NCI-H345 (cell line): Measurements from ENCODE around the gene APMAP.
"Not testable (repeated sequence)": the region's sequence is repeated elsewhere in the genome, so short reads cannot be mapped to it uniquely, and the experiment has no call there.

Source experiments
- DNase-seq: peaks from one replicate; lab custom pipeline; 2025; lab: John Stamatoyannopoulos, UW

APMAP gene

GRCh38 chr20:24952376-24953208, 40.0 kb downstream of the APMAP start:
- peak; percentile 72 for DNase-seq

DNA sequence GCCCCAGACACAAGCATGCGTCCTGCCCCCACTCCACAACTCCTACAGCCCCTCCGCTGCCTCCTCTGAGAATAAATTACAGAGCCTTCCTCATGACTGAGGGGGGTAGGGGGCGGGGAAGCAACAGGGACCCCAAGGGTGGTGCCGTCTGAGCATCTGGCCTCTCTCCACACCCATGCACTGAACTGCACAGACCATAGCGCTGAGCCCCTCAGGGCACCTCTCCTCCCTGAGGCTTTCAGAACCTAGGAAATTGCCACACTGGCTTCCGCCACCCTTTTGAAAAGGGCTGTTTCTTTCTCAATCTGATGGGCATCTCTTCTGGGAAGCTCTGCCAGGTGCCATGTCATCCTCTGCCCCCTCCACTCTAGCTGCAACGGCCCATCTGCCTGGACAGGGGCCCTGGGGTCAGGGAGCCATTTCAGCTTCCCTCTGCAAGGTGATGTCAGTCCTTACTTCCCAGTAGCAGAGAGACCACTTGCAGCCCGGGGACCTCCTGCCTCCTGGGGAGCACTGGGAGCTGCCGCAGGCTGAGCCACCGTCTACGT, 40.9 kb downstream of the APMAP start:
- no peak for DNase-seq

- no peak for DNase-seq
These were observed 41.6 kb downstream of the APMAP start for GRCh38 chr20:24950836-24951525.

DNA sequence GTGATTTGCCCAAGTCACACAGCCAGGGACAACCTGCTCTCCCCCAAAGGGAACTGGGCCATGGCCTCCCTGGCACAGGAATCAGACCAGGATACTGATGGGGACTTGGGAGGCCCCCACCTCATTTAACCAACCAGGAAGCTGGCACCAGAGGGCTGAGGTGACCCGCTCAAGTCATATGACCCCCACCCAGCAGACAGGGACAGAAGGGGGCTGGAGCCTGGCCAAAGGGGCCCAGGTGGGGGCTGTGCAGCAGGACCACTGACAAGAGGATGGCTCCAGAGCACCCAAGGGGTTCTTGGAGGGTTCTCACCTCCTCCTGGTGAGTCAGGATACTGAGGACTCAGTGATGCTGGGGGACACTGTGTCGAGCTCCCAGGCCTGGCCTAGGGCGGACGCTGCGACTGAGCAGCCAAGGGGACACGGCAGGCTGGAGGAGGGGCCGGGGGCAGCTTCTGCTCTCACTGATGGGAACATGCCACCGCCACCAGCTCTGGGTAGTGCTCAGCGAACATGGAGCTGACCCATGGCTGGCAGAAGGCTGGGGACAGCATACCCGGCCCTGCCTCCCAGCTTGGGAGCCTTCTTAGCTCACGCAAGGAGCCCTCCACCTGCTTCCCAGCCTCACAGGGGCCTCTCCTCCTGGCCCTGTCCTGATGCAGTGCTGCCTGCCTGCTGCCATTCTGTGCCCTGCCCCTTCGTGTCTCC, 42.3 kb downstream of the APMAP start:
- no peak for DNase-seq

DNA sequence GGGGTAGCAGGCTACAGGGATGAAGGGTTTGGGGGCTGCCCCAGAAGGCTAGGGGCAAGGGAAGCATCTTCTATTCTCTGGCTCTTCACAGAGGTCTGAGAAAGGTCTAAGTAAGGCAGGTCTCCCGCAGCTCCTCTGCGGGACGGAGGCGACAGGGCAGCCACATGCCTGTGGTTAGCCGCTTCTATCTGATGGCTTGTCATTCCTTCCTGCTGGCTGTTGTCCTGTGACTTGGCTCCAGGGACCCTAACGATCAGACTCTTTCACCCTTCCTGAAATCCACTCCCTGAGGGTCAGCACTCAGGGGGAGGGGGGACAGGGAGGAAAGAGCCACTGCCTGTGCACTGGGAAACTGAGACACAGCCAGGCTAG, 42.8 kb downstream of the APMAP start:
- DNase-seq = no peak

- no peak for DNase-seq
These were observed 43.4 kb downstream of the APMAP start, which contains the start of gene CST7 for GRCh38 chr20:24948939-24949679. Gene CST7 (plus strand): TSS chr20:24949269. CDS start chr20:24949506, 237 bp downstream.

- not testable (repeated sequence) for DNase-seq
These were observed 44.1 kb downstream of the APMAP start for GRCh38 chr20:24948396-24948938.

GRCh38 chr20:24946376-24946775, 46.2 kb downstream of the APMAP start:
- DNase-seq = not testable (repeated sequence)

- no peak for DNase-seq
These were observed 48.8 kb downstream of the APMAP start for GRCh38 chr20:24943731-24944130.

DNA sequence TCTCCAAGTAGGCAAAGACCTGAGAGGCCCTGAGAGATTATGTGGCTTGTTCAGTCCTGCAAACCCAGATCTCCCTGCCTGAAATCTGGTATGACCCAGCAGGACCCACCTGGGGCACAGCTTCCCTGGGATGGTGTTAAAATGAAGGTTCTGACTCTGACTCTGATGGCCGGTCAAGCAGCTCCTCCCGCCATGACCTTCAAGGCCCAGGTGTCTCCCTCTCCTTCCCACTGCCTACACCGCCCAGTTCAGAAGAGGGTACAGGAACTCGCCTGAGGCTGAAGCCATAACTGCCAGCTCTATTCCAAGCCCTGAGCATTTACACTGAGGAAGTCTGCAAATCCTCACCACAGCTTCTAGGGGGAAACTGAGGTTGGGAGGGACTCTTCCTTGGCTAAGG, 49.4 kb downstream of the APMAP start:
- no peak for DNase-seq

DNA sequence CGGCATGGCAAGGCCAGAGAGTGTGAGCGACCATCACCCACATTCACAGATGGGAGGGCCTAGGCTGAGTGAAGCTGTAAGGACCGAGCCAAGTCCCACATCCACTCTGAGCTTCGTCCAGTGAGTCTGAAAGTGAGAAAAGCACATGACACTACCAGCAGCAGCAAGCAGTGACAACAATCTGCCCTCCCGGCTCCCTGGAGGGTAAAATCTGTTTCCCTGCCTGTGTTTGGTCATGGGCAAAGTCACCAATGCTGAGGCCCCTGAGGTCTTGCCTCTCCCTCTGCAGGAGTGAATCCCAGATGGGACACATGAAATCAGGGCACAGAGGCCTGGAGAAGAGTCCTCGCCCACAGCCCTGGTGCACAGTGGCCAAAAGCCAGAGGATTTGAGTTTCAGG, 49.9 kb downstream of the APMAP start:
- no peak for DNase-seq

- no peak for DNase-seq
These were observed 53.5 kb downstream of the APMAP start for GRCh38 chr20:24939036-24939435.

DNA sequence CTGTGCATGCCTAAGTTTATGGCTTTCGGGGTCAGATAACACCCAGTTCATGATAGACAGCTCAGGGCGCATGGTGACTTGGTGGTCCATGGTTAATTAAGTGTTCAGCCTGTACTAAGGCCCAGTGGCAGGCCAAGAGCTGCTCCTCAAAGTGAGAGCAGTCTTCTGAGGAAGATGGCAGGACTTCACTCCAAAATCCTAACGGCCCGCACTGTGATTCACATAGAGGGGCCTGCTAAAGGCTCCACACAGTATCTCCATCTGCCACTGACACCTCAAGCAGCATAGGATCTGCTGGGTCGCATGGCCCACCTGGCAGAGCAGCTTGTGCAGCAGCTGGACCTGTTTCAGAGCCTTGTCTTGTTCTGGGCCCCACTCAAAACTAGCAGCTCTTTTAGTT, 54.1 kb downstream of the APMAP start:
- no peak for DNase-seq

- no peak for DNase-seq
These were observed 55.0 kb downstream of the APMAP start for GRCh38 chr20:24937579-24937978.

DNA sequence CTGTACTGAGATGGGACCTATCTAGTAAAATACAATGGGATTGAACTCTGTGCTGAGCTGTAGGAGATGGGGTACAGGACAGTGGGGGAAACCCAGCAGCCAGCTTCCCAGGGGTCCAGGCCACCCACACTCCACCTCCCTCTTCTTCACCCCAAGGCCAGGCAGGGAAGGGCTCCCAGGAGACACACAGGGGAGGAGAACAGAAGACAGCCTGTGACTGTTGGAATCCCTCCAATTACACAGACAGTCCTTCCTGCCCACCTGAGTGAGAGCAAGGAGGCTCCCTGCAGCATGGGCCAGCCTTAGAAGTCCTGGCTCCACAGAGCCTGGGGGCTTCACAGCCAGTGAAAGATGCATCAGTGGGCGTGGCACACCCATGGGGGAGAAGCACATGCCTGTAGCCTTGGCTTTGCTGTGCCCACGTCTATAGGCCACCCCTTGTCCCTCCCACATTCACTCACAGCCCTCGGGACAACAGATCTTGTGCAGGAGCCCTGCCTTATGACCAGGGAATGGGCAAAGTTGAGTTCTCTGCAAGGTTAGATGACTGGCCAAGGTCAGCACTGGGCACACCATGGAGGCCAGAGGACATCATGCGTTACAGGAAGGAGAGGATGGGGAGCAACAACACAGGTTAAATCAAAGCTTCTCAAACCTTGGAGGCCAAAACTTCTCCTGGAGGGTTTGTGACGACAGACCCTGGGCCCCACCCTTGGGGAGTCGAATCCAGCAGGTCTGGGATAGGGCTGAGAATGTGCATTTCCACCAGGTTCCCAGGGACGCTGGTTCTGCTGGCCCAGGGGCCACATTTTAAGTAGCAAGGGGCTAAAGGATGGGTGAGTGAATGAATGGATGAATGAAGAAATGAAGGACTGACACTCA, 55.8 kb downstream of the APMAP start:
- DNase-seq = no peak

GRCh38 chr20:24935766-24936525, 56.6 kb downstream of the APMAP start:
- no peak for DNase-seq

DNA sequence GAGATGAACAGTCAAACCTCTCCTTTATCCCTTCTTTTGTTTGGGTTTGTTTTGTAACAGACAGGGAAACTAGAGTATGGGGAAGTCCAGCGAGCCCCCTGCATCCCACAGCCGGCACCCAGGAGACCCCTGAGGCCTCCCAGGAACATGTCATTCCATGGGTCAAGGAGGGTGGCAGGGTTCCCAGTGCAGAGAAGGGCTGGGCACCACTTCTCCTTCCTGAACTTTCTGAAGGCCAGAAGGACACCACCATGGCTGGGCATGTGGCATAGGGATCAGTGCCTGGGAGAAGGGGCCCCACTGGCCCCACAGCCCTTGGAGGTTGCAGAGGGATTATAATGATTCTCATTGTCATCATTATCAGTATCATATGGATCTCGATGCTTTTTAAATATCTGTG, 57.4 kb downstream of the APMAP start:
- no peak for DNase-seq

DNA sequence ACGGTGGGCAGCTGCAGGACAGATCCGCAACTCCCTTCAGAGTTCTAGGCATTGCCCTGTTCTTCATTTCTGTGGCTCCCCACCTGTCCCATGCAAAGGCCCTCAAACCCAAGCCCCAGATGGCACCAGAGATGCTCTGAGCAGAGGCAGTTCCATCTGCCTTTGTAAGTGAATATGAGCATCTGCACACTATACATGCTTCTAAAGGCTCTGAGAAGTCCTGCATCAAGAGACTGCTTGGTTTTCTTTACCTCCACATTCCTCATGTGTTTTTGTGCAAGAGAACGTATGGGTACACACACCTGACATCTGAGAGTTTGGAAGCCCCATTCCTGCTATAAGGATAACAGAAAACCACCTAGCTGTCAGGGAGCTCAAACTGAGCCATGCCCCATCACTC, 57.8 kb downstream of the APMAP start:
- no peak for DNase-seq

GRCh38 chr20:24934101-24934661, 58.4 kb downstream of the APMAP start:
- no peak for DNase-seq
